HG03039 (cell line): ENCODE results near the gene LSM5.

Experiments
- ATAC-seq: cut with Tn5 transposase; IDR thresholded peaks from one replicate; pipeline ENCODE4 v1.9.1; 2021; ENCODE audit warnings: mild to moderate bottlenecking, moderate library complexity; ENCODE audit not compliant: unreplicated experiment

Gene LSM5

DNA sequence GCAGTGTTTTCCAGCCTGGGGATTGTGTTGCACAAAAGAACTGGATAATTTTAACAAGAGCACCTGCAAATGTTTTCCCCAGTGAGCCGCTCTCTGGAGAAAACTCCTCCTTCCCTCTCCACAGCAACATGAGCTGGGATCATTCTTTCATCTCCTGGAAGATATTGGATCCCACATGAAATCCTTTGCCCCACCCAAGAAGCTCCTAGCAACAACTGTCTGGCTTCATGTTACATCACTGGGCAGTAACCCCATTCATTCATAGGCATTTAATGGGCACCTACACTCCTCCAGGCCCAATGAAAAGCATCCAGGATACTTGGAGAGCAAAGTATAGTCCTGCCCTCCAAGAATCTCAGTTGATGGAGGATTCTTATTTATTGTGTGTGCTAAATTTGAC lies 27.2 kb downstream of the LSM5 start:
- no peak for ATAC-seq

DNA sequence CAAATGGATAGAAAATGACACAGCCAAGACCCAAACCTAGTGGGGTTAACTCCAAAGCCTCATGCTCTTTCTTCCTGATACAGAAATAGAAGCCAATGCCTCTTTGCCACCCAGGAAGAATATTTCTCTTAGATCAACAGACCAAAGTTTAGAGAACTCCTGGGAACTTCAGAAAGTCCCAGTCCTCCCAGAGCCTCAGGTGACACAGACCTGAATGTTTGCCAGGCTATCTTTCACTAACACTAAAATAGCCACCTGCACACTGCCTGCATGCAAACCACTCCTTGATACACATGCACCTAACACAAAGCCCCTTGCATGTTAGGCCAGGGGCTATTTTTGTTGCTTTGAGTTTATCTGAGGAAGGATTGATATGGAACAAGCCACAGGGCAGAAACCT lies 27.7 kb downstream of the LSM5 start:
- ATAC-seq = no peak

DNA sequence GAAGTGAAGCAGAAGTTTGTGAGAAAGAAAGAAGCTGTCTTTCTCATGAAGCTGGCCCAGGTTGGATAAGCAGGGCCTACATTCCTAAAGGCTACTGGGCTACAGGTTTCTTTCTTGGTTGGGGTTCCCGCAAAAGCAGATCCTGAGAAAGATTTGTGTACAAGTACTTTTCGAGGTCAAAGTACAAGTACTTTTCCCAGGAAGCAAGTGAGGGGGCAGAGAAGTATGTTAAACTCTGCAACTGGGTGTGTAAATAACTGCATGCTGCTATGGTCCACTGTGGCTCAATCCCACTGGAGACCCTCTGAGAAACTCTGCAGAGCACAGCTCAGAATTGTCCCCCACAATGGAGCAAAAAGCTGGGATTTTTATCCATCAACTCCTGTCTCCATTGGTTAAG lies 28.7 kb downstream of the LSM5 start:
- ATAC-seq = no peak

DNA sequence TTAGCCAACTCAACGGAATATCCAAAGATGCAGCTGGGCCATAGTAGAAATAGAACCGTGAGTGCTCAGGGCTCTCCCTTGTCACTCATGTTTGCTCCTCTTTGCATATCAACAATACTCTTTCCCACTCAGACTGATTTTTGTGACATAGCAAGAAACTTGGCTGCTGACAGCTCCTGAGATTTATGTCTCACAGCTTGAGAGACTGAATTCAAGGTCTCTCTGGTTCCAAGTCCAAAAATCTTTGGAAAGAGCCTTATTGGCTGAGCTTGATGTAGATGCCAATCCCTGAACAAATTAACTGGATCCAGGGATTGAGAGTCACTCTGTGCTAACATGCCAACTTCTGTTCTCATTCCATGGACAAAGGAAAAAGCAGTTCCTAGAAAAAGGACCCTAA lies 30.4 kb downstream of the LSM5 start:
- ATAC-seq = no peak

DNA sequence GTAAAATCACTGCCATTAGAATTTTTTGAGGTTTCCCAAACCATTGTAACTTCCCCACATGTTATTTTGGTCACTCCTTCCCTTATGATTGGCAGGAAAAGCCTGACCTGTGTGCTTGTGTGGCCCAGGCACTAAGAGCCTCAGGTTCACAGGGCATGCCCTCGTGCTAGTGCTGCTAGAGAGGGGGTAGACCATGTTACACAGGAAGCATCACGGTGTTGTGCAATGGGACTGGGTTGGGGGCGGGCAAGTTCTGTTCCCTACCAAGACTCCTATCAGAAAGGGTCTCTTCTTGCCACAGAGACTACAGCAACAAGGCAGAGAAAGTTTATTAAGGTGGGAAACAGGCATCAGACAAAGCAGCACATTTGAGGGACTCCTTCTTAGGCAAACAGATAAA lies 32.2 kb downstream of the LSM5 start:
- no peak for ATAC-seq

DNA sequence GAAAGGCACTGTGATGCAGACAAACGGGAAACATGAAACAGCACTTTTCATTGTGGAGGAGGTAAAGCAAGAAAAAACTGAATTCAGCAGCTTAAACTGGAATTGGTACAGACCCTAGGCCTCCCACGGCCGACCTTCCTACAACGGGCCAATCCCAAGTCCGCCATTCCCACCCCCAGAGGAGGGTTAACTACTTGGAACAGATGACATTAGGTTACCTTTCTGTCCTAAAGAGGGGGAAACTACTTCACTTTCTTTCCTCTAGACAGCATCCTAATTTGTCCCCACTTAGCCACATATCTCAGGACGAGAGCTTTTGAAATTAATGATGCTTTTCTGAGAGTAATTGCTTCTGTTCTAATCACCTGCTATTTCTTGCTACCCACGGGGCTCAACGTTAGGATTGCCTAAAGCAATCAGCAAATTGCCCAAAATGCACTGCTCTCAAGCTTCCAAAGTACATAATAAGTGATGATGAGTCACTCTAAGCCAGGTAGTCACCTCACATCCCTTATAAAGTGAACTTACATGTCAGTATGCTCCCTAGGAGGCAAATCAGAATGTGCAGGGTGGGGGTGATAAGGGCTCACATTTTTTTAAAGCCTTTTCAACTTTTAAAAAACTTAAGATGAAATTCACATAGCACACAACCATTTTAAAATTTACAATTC lies 36.7 kb downstream of the LSM5 start:
- no peak for ATAC-seq

DNA sequence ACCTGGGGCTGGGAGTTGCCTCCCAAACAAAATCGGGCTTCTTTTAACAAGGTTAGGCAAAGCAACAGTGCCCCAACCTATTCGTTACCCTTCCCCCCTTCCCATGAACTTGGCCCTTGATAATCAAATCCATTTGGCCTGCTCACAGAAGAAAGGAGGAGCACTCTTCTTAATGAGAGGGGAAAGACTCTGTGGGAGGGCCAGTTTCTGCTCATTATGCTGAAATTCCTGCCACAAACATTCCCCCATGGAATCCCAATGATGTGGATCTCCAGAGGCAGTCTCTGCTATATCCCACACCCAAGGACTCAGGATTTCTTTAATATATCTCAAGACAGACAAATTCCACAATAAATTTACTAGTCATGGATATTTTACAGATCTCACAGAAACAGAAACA lies 43.0 kb downstream of the LSM5 start:
- ATAC-seq = no peak

DNA sequence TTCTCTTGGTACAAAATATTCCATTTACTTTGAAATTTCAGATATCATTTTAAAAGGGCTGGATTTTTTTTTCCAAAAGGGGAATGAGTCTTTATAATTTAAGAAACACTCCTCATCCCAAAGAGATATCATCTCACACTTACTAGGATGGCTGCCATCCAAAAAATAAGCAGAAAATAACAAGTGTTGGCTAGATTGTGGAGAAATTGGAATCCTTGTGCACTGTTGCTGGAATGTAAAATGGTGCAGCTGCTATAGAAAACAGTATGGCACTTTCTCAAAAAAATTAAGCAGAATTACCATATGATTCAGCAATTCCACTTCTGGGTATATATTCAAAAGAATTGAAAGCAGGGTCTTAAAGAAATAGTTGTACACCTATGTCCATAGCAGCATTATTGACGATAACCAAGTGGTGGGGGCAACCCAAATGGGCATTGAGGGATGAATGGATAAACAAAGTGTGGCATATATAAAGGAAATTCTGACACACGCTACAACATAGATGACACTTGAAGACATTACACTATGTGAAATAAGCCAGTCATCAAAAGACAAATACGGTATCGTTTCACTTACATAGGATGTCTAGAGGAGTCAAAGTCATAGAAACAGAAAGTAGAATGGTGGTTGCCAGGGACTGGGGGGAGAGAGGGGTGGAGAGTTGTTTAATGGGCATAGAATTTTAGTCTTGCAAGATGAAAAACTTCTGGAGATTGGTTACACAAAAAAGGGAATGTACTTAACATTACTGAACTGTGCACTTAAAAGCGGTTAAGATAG lies 53.8 kb downstream of the LSM5 start:
- no peak for ATAC-seq
